GM19395 (cell line): Measurements from ENCODE around the gene BUD13.

Source experiments
- ATAC-seq: cut with Tn5 transposase; IDR thresholded peaks from one replicate; pipeline ENCODE4 v1.9.1; 2021; ENCODE audit warnings: mild to moderate bottlenecking, moderate library complexity; ENCODE audit not compliant: unreplicated experiment

The BUD13 gene

GRCh38 chr11:116720895-116721294 is 51.9 kb downstream of the BUD13 start:
- no peak for ATAC-seq

GRCh38 chr11:116718955-116719501 is 53.8 kb downstream of the BUD13 start:
- no peak for ATAC-seq

DNA sequence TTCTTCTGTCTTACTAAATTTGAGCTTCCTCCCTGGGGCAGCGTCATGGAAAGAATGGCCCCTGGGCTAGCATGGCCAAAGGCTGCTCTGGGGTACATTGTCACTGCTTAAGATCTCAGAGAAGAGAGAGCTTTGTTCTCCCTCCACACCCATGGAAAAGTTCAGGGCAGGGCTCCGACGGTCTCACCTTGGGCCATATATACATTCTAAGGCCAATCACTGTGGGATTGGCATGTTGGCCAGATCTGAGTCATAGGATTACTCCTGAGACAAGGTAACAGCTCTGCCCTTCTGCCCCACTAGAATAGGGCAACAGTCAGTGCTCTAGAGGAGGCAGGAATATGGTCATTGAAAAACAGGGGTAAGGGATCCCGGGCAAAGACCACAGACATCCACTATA is 56.2 kb downstream of the BUD13 start:
- ATAC-seq: no peak

GRCh38 chr11:116715383-116715782 is 57.4 kb downstream of the BUD13 start:
- ATAC-seq: no peak

GRCh38 chr11:116714902-116715301 is 57.9 kb downstream of the BUD13 start:
- no peak for ATAC-seq

DNA sequence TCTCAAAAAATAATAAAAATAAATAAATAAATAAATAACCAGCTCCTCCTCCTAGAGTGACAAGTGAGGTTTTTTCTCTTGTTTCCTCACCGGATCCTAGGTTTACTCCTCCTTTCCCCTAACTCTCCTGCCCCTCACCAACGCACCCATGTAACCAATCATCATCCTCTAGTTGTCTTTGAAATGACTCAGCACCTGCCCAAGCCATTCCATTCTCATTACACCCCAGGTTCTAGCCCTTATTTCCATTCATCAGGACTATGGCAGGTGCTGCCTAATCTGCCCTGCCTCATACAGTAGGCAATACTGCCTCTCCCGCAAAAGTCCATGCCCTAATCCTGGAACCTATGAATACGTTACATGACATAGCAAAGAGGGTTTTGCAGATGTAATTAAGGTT is 60.4 kb downstream of the BUD13 start:
- ATAC-seq: no peak

DNA sequence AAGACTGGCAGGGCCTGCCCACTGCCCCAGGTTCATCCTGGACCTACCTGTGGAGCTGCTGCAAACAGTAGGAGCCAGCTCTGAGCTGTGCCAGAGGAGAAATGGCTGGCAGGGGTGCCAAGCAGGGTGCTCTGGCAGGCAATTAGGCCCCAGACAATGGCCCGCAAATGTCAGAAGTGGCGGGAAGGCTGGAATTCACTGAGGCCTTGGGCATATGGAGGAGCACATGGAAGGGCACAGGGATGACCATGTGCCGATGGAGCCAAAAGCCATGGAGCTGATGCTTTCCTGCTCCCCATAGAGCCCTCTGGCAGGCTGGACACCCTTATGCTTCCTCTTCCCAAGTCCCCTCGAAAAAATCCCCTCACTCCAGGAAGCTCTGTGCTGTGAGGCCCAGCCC is 62.0 kb downstream of the BUD13 start:
- no peak for ATAC-seq

DNA sequence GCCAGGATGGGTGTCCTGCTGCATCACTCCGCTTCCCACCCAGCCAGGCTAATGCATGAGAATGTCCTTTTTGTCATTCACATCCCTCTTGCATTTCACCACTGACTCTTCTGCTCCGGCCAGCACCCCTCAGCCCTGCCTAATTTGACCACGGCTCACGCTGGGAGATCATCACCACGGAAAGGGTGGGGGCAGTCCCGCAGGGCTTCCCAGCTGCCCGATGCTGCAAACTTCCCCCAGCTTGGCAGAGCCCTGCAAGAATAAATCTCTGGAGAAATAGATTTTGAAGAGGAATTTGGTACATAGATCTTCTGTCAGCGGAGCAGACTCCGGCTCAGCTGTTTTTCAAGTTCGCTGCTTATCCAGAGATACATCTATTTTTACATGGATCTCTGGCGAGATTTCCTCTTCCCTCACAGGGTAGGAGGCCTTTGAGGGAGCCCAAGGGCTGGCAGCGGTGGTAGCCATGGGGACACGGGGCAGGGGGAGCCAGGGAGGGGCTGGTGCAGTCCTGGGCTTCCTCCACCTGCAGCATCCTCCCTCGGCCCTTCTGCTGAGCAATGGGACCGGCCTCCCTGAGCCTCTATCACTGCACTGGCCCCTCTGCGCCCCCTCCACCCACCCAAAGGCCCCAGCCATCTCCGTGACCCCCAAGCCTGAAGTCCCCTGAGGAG is 62.6 kb downstream of the BUD13 start:
- no peak for ATAC-seq

GRCh38 chr11:116707746-116708145 is 65.0 kb downstream of the BUD13 start:
- no peak for ATAC-seq

DNA sequence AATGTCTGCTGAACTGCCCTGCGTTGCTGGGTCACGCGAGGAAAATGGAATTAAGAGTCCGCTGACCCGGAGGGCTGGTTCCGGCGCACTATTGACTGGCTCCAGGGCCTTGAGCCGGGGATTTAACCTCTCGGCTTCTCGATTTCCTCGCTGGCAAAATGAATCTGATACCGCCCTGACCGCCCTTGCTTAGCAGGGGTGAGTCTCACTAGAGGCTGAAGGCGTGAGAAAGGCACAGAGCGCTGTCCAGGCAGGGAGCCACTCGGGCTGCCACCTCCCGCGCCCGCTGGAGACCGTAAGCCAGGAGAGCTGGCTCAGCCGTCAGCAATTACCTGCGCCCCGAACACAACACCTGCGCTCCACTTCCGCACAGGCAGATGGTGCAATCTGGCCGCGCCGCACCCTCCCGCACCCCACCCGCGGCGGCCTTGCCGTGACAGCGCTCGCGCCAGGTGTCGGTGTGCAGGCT is 65.6 kb downstream of the BUD13 start:
- no peak for ATAC-seq

- no peak for ATAC-seq
Observed at GRCh38 chr11:116703421-116703820, 69.4 kb downstream of the BUD13 start.

DNA sequence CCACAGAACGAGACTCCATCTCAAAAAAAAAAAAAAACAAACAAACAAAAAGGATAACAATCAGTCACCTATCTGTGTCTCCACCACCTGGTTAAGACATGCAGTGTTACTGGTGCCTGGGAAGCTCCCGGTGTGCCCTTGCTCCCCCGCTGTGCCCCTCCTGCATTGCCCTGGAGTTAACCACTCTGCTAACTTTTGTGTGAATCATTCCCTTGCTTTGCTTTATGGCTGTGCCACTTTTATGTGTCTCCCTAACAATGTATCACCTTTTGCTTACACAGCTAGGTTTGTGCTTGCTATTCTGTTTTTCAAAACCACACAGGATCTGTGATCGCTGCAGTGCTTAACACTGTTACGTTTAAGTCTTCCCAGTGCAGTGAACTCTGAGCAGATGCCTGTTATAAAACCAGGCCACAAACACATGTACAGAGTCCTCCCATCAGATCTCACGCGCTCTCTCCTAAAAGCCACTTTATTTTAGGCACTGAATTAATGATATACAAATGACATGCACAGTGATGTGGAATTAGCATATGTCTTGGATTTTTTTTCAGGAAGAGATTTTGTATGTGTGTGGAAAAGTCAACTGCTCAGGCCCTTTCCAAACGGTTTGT is 69.9 kb downstream of the BUD13 start:
- ATAC-seq: no peak

GRCh38 chr11:116701876-116702275 is 70.9 kb downstream of the BUD13 start:
- no peak for ATAC-seq

DNA sequence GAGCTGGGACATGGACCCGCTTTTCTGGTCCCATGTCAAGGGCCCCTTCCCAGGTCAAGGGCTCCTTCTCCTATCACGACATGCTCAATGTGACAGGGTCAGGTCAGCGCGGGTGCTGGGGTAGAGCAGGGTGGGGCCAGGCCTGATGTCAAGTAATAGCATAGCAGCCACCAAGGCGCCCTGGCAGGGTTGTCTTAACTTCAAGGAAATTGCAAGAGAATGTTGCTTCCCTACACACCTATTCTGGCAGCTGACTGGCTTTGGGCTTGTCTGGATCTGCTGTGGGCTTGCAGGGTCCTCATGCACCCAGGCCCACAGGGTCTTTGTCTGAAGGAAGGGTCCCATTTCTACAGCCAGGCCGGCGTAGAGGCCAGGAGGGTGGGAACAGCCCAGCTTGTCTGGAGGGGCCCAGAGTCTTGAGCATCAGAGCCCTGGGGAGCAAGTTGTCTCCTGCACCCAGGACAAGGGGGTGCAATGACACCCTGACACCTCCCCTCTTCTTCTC is 71.4 kb downstream of the BUD13 start:
- no peak for ATAC-seq

DNA sequence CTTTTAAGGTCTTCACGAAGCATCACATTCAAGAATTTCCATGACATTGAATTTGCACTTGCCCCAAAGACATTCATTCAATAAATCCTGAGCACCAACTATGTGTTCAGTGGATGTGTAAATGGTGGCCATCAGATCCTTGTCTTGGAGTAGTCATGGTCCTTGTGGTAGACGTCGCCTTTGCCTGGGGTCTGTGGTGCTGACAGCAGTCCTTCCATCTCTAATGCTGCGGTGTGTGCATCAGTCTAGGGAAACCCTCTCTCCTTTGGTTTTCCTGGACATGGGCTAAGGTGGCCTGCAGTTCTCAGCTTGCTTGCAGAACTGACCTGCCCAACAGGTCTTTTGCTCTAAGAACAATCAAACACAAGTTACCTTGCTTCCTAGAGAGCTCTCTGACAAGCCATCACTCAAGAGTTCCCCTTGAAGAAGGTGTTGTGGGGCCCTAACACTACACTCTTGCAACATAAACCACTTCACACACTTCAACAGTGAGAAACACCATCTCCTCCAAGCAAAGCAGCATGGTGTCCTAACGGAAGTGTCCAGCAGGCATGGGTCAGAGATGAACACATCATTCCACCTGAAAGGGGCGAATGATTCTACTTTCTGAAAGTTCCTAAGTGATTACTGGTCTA is 72.1 kb downstream of the BUD13 start:
- no peak for ATAC-seq
